ENCODE data around the gene MT3.

The MT3 gene

DNA sequence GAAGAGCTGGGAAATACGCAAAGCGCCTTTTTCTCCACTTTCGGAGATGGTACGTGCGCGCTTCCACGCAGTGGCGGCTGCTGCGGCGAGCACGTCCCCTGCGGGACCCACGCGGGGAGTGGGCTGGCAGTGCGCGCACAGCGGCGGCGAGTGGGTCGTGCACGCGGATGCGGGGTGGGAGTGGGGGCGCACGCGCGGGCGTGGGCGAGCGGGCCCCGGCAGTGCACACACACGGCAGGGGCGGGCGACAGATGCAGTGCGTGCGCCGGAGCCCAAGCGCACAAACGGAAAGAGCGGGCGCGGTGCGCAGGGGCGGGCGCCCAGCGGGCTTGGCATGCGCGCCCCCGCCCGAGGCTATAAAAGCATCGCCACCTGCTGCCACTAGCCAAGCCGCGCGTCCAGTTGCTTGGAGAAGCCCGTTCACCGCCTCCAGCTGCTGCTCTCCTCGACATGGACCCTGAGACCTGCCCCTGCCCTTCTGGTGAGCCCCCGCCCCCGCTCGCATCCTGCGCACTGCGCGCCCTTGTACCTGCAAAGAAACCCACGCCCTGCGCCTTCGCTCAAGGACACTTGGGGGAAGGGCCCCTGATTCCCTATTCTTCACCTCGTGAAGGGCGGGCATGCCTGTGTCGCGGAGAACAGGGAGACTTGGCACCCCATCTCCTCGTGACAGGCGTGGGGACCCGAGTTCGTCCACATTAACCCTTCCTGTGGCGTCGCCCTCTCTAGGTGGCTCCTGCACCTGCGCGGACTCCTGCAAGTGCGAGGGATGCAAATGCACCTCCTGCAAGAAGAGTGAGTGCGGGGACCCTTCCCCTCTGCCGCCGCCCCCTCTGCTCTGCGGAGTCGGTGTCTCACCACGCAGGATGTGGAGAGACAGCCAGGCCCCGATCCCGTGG lies at the start of gene MT3:
Gene MT3, plus strand, starts transcription at position 388 of the 899 bp plus-strand sequence. Its CDS starts 63 bp downstream, at position 451.
- no peak for DNase-seq

DNA sequence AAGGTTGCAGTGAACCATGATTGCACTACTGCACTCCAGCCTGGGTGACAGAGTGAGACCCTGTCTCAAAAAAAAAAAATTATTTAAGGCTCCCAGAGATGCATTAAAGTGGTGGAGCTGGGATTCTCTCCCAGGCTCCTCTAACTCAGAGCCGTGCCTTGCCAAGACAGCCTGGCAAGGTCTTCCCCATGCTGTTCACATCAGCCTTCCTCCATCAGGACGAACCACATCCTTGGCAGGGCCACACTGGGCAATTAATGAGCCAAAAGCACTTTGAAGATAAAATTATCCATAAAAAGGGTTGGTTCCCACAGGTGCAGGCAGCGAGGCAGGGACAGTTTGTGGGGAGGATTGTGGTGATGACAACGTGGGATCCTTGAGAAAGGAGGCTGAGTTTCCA lies 49.7 kb upstream of the MT3 start:
- DNase-seq, result no peak

- DNase-seq, result no peak
Measured at GRCh38 chr16:56542039-56542438, 47.3 kb upstream of the MT3 start.

DNA sequence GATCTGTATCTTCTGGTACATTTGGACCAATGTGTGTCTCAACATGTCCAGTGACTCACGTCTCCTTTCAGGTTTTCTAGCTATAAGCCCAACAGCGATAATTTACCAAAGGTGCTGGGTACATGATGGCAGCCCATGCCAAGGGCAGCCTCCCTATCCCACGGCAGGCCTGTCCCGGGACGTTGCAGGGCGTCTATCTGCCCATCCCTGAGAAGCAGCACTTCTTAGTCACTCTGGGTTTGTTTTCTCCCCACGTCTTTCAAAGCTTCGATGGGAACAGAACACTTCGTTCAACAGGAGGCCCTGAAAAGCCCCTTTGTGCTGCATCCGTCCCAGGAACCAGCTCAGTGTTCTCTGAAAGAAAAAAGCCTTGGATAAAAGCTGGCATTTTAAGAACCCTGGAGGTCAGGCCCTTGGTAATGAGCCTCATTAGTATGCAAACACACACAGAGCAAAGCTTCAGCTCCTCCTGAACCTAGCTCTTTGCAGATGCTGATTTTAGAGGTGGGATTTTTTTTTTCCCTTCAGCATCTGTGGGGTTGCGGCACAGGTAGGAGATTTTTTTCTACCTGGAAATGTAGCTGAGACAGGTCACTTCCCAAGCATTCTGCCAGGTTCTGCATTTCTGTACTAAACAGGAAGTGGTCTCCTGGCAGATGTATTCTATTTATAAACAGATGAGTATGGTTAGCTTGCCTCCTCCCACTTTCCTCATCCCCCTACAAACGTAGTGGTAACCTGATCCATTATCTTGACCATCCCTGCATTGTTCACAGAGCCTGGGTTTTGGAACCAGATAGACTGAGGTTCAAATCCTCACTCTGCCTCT lies 42.0 kb upstream of the MT3 start:
- no peak for DNase-seq

DNA sequence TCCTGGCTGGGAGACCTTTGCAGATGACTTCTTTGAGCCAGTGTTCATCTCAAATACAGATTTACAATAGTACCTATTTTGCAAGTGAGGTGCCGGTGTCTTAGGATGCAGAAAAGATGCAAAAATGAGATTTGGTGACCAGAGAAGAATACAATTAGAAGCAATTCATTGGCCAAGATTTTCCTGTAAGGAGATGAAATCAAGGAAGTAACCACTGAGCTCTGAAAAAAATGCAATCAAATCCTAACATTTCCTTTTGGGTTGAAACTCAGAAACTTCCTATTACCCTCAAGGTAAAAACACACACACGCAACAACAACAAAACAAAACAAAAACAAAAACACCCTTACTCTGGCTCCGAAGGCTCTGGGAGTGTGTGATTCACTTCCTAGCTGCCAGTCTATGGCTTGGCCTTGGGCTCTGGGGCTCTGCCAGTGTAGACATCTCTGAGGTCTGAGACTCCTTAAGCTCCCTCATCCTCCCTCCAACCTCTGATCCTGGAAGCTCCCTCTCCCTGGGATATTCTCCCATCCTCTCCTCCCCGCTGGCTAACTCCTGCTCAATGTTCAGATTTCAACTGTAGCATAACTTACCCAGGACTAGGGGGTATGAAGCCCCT lies 41.3 kb upstream of the MT3 start:
- no peak for DNase-seq

- no peak for DNase-seq
Measured at GRCh38 chr16:56549161-56549560, 40.2 kb upstream of the MT3 start.

DNA sequence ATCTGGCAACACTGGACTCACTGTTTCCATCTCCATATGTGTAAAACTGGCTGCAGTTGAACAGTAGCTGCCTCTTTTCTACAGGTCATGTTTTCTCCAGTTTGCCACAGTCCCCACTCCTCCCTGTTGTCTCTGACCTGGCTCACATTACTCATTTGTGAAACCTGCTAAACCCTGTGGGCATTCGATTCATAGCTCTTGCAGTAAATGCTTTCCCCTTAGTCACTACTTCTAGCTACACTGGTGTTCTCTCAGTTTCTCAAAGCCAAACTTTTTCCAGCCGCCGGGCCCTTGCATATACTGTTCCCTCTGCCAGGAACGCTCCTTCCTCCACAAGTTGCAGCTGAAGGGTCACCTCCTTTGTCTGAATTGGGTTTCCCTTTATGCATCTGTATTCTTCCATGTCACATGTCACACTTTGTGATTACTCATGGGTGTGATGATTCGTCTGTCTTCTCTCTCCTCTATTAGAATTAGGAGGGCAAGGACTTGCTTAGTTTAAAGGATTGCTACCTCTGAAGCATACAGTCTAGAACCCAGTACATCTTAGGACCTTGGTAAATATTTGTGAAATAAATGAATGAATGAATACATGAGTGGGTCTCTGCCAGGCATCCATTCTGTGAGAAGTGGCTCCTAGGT lies 39.5 kb upstream of the MT3 start:
- DNase-seq, result no peak

DNA sequence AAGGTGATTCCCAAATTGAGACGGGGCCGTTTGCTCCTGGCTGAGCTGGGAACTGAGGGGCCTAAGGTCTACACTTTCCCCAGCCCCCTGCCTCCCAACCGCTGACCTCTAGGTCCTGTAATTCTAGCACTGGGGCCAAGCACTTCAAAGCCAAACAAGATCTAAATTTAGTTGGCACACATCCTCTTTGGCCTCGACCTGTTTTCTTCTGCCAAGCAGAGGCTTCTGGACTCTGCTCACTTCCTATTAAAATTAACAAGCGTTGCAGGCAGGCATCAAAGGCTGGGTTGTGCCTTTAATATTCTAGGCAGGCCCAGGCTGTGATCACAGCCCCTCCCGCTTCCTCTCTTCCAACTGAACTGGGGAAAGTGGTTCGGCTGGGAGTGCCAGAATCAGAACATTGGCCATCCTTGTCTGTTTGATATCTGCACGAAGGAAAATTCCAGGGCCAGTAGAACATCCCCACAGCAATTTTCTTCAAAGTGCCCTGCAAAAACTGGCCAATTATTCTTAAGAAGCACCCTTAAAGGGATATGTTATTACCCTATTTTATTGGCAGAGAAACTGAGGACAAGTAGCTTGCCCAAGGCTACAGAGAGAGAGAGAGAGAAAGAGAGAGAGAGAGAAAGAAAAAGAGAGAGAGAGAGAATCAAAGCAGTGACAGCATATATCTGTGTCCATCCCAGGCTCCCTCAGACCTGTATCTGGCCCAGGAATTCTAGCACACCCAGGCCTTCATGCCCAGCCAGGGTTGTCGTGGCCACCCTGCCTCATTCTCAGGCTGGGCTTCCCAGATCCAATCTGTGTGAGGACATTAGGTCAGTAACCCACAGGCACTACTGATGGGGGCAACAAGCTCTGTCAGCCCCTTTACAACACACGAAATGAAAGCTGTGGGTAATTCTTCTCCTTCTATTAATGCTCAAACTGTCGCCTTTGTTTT lies 37.3 kb upstream of the MT3 start:
- no peak for DNase-seq

- no peak for DNase-seq
Measured at GRCh38 chr16:56554441-56554840, 34.9 kb upstream of the MT3 start.

- DNase-seq, result peak; percentile 48
Measured at GRCh38 chr16:56558024-56558747, 31.1 kb upstream of the MT3 start.

GRCh38 chr16:56559109-56559508 lies 30.2 kb upstream of the MT3 start:
- no peak for DNase-seq

GRCh38 chr16:56560447-56560846 lies 28.9 kb upstream of the MT3 start:
- no peak for DNase-seq

DNA sequence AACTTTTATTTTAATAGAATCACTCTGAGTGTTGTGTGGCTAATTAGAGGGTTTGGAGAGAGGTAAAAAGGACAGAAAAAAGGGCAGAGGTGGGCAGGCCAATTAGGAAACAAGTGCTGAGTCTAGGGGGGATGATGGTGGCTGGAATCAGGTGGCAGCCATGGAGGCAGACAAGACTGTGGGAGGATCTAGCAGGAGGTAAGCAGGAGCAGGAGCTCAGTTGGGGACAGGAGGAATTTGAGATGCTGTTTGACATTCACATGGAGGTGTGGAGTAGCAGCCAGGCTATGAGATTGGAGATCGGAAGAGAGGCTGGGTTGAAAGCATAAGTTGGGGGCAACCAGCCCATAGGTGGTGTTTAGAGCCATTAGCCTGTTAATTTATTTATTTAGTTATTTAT lies 28.2 kb upstream of the MT3 start:
- DNase-seq, result no peak

DNA sequence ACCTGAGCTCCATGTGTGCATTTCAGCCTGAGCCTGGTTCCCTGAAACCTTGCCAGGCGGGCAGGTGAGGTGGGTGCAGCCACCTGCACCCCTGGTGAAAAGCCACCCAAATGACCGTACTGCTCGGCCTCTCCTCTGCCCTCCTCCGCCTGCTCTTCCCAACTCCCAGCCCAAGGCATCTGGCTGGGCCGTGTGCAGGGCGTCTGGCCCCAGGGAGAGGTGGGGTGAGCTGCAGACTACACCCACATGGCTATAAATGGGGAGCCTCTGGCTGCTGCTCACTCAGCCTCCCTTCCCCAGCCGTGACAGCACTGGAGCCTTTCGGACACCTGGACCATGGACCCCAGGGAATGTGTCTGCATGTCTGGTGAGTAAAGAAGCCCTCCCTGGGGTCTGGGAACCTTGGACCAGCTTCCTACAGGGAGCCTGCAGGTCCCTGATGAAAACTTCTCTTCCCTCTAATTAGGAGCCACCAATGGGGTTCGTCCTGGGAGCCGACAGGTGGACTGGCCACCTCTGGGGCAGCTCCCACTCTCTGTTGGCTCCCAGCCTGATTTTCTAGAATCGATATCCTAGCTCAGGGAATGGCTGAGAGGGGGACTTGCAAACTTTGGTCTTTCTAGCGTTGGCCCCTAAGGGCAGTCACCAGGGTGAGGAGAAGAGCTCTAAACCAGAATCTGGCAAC lies 24.4 kb upstream of the MT3 start, which contains the start of gene MT4:
Gene MT4, plus strand, starts transcription at position 281 of the 685 bp plus-strand sequence. Its CDS starts 56 bp downstream, at position 337.
- no peak for DNase-seq

GRCh38 chr16:56569971-56570370 lies 19.4 kb upstream of the MT3 start:
- no peak for DNase-seq

DNA sequence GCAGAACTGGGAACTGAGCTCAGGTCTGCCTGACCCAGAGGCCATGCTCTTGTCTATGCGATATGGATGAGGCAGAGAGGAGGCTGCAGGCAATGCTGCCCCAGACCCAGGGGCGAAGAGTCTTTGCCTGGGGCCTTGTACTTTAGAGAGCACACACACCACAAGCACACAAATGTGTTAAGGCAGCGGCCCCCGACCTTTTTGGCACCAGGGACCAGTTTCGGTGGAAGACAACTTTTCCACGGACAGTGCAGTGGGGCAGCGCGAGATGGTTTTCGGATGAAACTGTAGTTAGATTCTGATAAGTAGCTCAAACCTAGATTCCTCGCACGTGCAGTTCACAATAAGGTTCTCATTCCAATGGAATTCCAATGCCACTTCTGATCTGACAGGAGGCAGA lies 17.8 kb upstream of the MT3 start:
- DNase-seq, result no peak

GRCh38 chr16:56574625-56575024 lies 14.7 kb upstream of the MT3 start:
- no peak for DNase-seq

DNA sequence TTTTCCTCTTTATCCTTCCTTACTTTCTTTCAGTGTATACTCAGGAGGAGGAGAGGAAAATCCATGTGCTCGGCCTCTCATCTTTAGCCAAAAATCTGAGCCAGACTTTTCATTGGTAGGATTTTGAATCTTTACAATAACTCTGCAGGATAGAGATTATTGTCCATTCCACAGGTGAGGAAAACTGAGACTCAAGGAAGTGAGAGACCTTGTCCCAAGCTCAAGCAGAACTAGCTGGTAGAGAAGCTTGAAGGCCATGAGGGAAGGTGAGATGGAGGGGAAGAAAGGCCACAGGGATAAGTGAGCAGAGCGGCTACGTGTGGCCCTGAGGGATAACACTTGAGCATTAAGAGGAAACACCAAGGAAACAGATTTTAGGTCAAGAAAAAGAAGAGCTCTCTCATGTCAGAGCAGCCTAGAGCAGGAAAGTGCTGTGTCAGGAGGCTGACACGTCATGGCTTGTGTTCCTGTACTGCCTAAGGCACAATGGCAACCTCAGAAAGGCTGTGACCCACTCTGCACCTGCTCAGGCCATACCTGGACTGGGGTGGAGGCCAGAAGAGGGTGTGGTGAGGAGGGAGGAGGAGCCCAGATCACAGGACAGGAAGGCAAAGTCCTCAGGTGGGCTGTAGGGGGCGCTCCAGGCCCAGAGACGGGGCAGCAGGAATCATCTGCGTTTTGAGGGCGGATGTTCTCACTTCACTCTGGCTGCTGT lies 12.6 kb upstream of the MT3 start:
- DNase-seq, result no peak

DNA sequence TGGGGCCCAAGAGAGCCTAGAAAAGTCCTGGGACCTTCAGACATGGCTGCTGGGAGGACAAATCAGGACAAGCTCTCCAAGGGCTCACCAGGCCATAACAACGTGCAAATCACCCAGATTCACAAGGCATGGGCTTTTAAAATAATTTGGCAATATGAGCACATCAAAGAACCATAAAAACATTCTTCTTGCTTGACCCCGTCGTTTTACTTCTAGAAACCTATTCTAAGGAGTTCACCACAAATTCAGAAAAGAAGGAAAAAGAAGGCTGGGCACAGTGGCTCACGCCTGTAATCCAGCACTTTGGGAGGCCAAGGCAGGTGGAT lies 12.1 kb upstream of the MT3 start:
- DNase-seq, result no peak
